Endodermal cell (in vitro differentiated cells): Measurements from ENCODE around the gene SLC9A7. TPM values are rescaled to one million over a fixed set of nuclear protein-coding genes. Genes with fewer than 3 reads are reported as not detected.

ENCODE experiments used
- DNase-seq: peaks from one replicate; pipeline ENCODE4 v3.0.0-alpha.2; 2017
- H3K27ac ChIP-seq: 2 replicates; pipeline ENCODE4 v1.5.1; 2013; ENCODE audit warnings: mild to moderate bottlenecking, low read depth, low read length, moderate library complexity
- H3K27me3 ChIP-seq: 2 replicates; pipeline ENCODE4 v1.6.1; 2013; ENCODE audit warnings: mild to moderate bottlenecking, low read length, moderate library complexity; ENCODE audit not compliant: insufficient read depth, control insufficient read depth, poor library complexity, severe bottlenecking
- H3K36me3 ChIP-seq: 2 replicates; pipeline ENCODE4 v1.7.0; 2013; ENCODE audit warnings: mild to moderate bottlenecking, low read length, moderate library complexity; ENCODE audit not compliant: control insufficient read depth, insufficient read depth
- H3K4me1 ChIP-seq: one replicate; pipeline ENCODE4 v1.7.0; 2013; ENCODE audit warnings: low read length; ENCODE audit not compliant: control insufficient read depth, insufficient read depth
- H3K4me3 ChIP-seq: 2 replicates; pipeline ENCODE4 v1.5.1; 2013; ENCODE audit warnings: mild to moderate bottlenecking, low read length, moderate library complexity
- H3K9ac ChIP-seq: 2 replicates; pipeline ENCODE4 v1.6.1; 2013; ENCODE audit warnings: mild to moderate bottlenecking, low read length, moderate library complexity; ENCODE audit not compliant: poor library complexity, severe bottlenecking; ENCODE audit errors: extremely low read depth
- H3K9me3 ChIP-seq: 2 replicates; pipeline ENCODE4 v1.6.1; 2013; ENCODE audit warnings: mild to moderate bottlenecking, low read length, moderate library complexity; ENCODE audit not compliant: control insufficient read depth
- H3K27ac Mint-ChIP-seq: 2 replicates; pipeline ENCODE4 v1.8.0; 2020; ENCODE audit warnings: mixed read lengths
- H3K27me3 Mint-ChIP-seq: 2 replicates; pipeline ENCODE4 v1.8.0; 2021; ENCODE audit warnings: mild to moderate bottlenecking, mixed read lengths; ENCODE audit not compliant: insufficient read depth
- H3K36me3 Mint-ChIP-seq: 2 replicates; pipeline ENCODE4 v1.8.0; 2020; ENCODE audit warnings: low read depth, mixed read lengths
- H3K4me1 Mint-ChIP-seq: 2 replicates; pipeline ENCODE4 v1.8.0; 2020; ENCODE audit warnings: mixed read lengths
- H3K4me3 Mint-ChIP-seq: 2 replicates; pipeline ENCODE4 v1.8.0; 2020; ENCODE audit warnings: mild to moderate bottlenecking, moderate library complexity, mixed read lengths
- H3K9me3 Mint-ChIP-seq: 2 replicates; pipeline ENCODE4 v1.8.0; 2020; ENCODE audit warnings: mild to moderate bottlenecking, mixed read lengths
- CTCF ChIP-seq: fragments of 200-600 bp; sonication (generic); conservative IDR thresholded peaks from 2 replicates; pipeline ENCODE4 v1.5.0; 2021; ENCODE audit warnings: antibody characterized with exemption, mild to moderate bottlenecking
- WGBS, 2 experiments: methylation state at CpG; one replicate each; pipeline versions ENCODE4 v1.1.5 to v1.1.7; 2013; ENCODE audit warnings: missing lambda C conversion rate in 2 of 2, mixed read lengths in 1 of 2; ENCODE audit not compliant: insufficient coverage in 1 of 2, insufficient read length in 1 of 2; 5-methylcytosine and 5-hydroxymethylcytosine counted together
- total RNA-seq, 2 donors: library from RNA; stranded (reverse); fragmentation: NEBNext Ultra II Directional in 1 of 2; extraction: Animal tissue kit (Norgen Biotek cat#: 25700) in 1 of 2; gene quantifications; 2 replicates in 1 of 2; 3 replicates in 1 of 2; pipeline ENCODE4 v1.2.1, GENCODE V29; 2021

Gene SLC9A7
- total RNA-seq, 2 donors from 2014 or later: 23.7 to 25.3 TPM

DNA sequence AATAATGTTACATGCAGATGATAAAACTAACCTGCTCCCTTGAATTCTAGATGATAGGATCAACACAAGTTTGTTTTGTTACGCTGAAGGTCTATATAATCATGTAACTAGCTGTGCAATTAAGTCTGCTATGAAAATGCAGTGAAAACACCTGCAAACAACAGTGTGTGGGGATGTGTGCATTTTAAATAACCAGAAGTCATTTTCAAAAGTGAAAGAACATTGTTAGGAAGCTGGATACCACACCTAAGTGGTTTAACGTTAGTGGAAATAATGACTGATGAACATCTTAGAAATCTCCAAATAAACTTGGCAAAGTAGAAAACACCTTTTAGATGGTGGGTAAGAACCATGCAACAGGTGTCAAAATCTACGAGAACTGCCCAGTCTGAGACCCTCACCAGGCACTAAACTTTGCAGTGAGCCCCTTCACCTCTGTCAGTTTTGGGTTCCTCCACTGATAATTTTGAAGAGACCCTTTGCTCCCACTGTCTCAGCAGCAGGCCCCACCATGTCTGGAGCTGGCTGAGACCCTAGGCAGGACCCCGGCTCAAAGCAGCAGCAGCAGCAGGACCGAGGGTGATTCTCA is 148.8 kb downstream of the SLC9A7 start:
- no peak overlapping the region for H3K4me3 ChIP-seq
- H3K27me3 Mint-ChIP-seq: no peaks in the 10 kb centered on the region
- WGBS, 2 experiments: 92 to 93% methylated on average over 2 to 5 of the region's 5 CpGs

GRCh38 chrX:46607916-46608315 is 151.0 kb downstream of the SLC9A7 start:
- Histone ChIP-seq H3K9ac (no peak overlapping the region), H3K4me3 (no peak overlapping the region), H3K4me1 (no peaks in the 10 kb centered on the region), H3K36me3 (peaks cover 8% of the 10 kb centered on the region), H3K27ac (no peak overlapping the region), H3K9me3 (no peaks in the 10 kb centered on the region), H3K27me3 (no peaks in the 10 kb centered on the region)
- H3K36me3 Mint-ChIP-seq: peaks cover 31% of the 10 kb centered on the region
- peaks cover 56% of the 10 kb centered on the region for H3K9me3 Mint-ChIP-seq
- TF ChIP-seq CTCF: no peak
- no peaks in the 10 kb centered on the region for H3K4me1 Mint-ChIP-seq
- no peak overlapping the region for H3K4me3 Mint-ChIP-seq
- 70 to 100% methylated on average over 1 to 11 of the region's 11 CpGs for WGBS, 2 experiments
- DNase-seq: no peak
- no peak overlapping the region for H3K27ac Mint-ChIP-seq
- H3K27me3 Mint-ChIP-seq: no peaks in the 10 kb centered on the region

More for the DNA sequence above, 148.8 kb downstream of the SLC9A7 start:
- H3K9me3 ChIP-seq: no peaks in the 10 kb centered on the region
- Mint-ChIP-seq H3K4me3 (no peak overlapping the region), H3K9me3 (peaks cover 64% of the 10 kb centered on the region), H3K27ac (no peak overlapping the region), H3K36me3 (peaks cover 37% of the 10 kb centered on the region), H3K4me1 (no peaks in the 10 kb centered on the region)
- no peaks in the 10 kb centered on the region for H3K27me3 ChIP-seq
- H3K36me3 ChIP-seq: peaks cover 11% of the 10 kb centered on the region
- no peak for DNase-seq
- no peak for TF ChIP-seq CTCF
- H3K27ac ChIP-seq: no peak overlapping the region
- H3K9ac ChIP-seq: no peak overlapping the region
- H3K4me1 ChIP-seq: no peaks in the 10 kb centered on the region

DNA sequence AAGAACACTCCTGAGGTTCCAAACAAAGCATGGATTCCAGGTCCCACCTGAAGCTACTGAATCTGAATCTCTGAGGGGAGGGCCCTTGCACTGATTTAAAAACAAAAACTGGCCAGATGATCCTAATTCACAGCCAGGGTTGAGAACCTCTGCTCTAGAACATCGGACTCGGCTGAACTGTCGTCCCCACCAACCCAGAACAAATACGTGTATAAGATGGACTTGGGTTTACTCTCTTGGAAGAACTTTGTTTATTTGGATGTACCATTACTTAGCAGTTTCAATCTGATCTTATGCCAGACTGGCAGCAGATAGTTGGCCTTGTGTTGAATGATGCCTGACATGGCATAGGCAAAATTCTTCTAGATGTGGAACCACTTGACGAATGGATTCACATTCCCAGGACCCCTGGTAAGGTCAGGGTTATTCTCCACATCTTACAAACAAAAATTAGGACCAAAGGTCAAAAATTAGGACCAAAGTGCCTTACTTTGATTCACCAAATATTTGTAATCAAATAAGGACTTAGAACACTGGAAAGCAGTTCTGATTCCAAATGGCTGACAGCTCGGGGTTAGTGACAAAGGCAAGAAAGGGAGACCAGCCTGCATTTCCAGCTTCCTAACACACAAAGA is 156.3 kb downstream of the SLC9A7 start:
- no peak for DNase-seq
- TF ChIP-seq CTCF: no peak
- 94% methylated on average over 6 of the region's 6 CpGs; no CpG with 5 or more reads in 1 of the 2 experiments for WGBS, 2 experiments
- Histone ChIP-seq H3K27ac (no peak overlapping the region), H3K36me3 (peaks cover 8% of the 10 kb centered on the region), H3K4me3 (no peak overlapping the region), H3K9me3 (no peaks in the 10 kb centered on the region), H3K4me1 (no peaks in the 10 kb centered on the region), H3K27me3 (no peaks in the 10 kb centered on the region), H3K9ac (no peak overlapping the region)
- peaks cover 28% of the 10 kb centered on the region for H3K36me3 Mint-ChIP-seq
- no peak overlapping the region for H3K27ac Mint-ChIP-seq
- H3K4me3 Mint-ChIP-seq: no peak overlapping the region
- H3K27me3 Mint-ChIP-seq: no peaks in the 10 kb centered on the region
- peaks cover 52% of the 10 kb centered on the region for H3K9me3 Mint-ChIP-seq
- no peaks in the 10 kb centered on the region for H3K4me1 Mint-ChIP-seq
